Kidney tubule cell (primary cell): Measurements from ENCODE around the gene ATG4C.
A peak's percentile ranks its signal among the peaks of the same experiment; 100 is the strongest.

Experiments
- DNase-seq: peaks from one replicate; pipeline ENCODE4 v3.0.0-alpha.2; 2018; ENCODE audit warnings: low spot score

ATG4C gene

DNA sequence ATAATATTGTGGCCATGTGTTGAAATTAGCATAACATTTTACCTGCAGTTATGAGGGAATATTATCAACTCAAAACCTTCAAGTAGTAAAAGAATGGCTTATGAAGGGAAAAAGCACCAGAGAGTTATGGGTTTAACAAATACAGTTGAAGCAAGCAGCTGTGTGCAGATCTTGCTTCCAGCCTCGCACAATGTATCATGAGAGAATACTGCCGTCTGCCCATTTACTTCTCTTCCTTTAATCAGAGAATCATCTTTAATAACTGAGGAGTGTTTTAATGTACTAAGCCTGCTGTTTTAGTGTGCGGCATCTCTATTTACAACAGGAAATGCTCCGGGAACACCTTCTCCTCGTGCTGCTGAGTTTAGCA, 120.9 kb downstream of the ATG4C start:
- DNase-seq, result no peak

GRCh38 chr1:62905309-62905708, 121.4 kb downstream of the ATG4C start:
- DNase-seq, result peak; percentile 55

- no peak for DNase-seq
These were observed 121.9 kb downstream of the ATG4C start for GRCh38 chr1:62905872-62906271.

DNA sequence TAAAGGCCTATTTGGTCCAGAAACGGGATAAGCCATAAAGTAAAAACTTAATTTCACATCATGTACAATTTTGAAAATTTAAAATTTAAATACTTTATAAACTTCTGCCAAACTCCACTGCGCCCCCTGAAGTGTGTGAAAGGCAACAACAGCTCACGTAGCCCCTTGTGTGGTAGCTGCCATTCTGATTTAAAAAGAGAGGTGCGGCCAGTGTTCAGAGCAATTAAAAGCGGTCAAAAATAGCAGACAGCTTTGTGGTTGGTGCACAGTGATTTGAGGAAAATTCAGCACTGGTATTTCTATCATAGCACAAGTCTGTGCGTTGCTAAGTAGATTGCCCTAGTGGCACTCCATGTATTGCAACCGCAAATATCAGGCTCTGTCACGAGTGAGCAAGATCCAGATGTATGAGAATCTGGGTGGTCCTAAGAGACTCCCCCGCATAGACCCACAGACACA, 122.5 kb downstream of the ATG4C start:
- DNase-seq, result no peak

GRCh38 chr1:62908168-62908695, 124.3 kb downstream of the ATG4C start:
- no peak for DNase-seq

- peak; percentile 19 for DNase-seq
These were observed 128.2 kb downstream of the ATG4C start for GRCh38 chr1:62912028-62912638.
